Stimulated activated naive CD8-positive, alpha-beta T cell treated with anti-CD3 and anti-CD28 coated beads, Interleukin-15, Interleukin-2, amounts not matched to agents 100 ng/mL and 50 ng/mL, for 24 hours (primary cell): Measurements from ENCODE around the gene CSTPP1.
"Not testable (repeated sequence)": the region's sequence is repeated elsewhere in the genome, so short reads cannot be mapped to it uniquely, and the experiment has no call there.

ENCODE experiments used
- H3K27ac Mint-ChIP-seq: one replicate; pipeline ENCODE4 v1.8.0; 2021; ENCODE audit warnings: mild to moderate bottlenecking, mixed read lengths
- H3K27me3 Mint-ChIP-seq: one replicate; pipeline ENCODE4 v1.8.0; 2021; ENCODE audit warnings: mixed read lengths
- H3K36me3 Mint-ChIP-seq: one replicate; pipeline ENCODE4 v1.8.0; 2021; ENCODE audit warnings: low read depth, mixed read lengths
- H3K4me1 Mint-ChIP-seq: one replicate; pipeline ENCODE4 v1.8.0; 2021; ENCODE audit warnings: low read depth, mixed read lengths
- H3K4me3 Mint-ChIP-seq: one replicate; pipeline ENCODE4 v1.8.0; 2021; ENCODE audit warnings: mild to moderate bottlenecking, mixed read lengths
- H3K9me3 Mint-ChIP-seq: one replicate; pipeline ENCODE4 v1.8.0; 2021; ENCODE audit warnings: mixed read lengths

The CSTPP1 gene

GRCh38 chr11:47208008-47208552 is 271.5 kb downstream of the CSTPP1 start:
- not testable (repeated sequence) for H3K4me3 Mint-ChIP-seq, H3K36me3 Mint-ChIP-seq, H3K9me3 Mint-ChIP-seq

GRCh38 chr11:47208628-47209027 is 272.1 kb downstream of the CSTPP1 start:
- no peak overlapping the region for H3K27ac Mint-ChIP-seq
- H3K9me3 Mint-ChIP-seq: no peaks in the 10 kb centered on the region
- H3K4me3 Mint-ChIP-seq: no peak overlapping the region
- no peaks in the 10 kb centered on the region for H3K36me3 Mint-ChIP-seq
- peaks cover 2% of the 10 kb centered on the region for H3K4me1 Mint-ChIP-seq
- no peaks in the 10 kb centered on the region for H3K27me3 Mint-ChIP-seq

More at GRCh38 chr11:47208008-47208552, 271.5 kb downstream of the CSTPP1 start:
- H3K27ac Mint-ChIP-seq, H3K27me3 Mint-ChIP-seq, H3K4me1 Mint-ChIP-seq: not testable (repeated sequence)
